Measurements from ENCODE around the gene CAPZB.
A peak's percentile ranks its signal among the peaks of the same experiment; 100 is the strongest.

CAPZB gene

DNA sequence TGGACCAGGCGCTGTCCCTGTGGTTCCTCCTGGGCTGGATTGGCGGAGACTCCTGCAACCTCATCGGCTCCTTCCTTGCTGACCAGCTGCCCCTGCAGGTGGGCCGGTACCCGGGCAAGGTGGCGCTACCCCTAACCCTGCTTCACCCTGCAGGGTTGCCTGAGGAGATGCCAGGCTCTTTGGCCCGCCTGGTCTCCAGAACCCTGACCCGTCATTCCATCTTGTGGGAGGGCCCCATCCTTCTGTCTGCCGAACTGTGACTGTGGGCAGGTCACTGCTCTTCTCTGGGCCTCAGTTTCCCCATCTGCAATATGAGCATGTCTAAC lies 160.7 kb downstream of the CAPZB start:
- no peak for DNase-seq

DNA sequence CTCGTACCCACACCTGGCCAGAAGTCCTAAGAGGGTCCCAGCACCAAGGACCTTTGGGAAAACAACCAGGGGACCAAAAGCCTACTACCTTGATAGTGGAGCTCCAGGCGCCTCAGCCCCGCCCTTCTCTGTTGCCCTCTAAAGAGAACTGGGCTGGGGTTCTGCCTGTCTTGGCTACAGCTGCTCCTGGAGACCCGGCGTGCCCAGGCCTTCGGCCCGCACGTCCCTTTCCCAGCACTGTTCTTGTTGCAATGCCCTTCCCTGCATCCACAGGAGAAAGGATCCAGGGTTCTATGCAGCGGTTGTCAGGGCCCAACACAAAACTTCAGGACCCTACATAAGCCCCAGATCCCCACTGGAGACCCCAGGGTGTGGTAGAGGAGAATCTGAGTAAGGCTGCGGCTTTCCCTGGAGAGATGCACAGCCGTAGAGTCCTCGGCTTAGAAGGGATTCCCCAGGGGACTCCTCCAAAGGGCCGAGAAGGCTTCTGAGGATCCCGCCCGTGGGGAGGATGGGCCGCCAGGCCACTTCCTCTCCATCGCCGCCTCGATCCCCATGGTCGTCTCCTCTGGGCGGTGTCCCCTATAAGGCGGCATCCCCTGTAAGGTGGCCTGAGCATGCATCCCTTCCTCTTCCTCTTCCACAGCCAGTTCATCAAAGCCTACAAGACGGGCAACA lies 161.2 kb downstream of the CAPZB start:
- DNase-seq, result no peak

DNA sequence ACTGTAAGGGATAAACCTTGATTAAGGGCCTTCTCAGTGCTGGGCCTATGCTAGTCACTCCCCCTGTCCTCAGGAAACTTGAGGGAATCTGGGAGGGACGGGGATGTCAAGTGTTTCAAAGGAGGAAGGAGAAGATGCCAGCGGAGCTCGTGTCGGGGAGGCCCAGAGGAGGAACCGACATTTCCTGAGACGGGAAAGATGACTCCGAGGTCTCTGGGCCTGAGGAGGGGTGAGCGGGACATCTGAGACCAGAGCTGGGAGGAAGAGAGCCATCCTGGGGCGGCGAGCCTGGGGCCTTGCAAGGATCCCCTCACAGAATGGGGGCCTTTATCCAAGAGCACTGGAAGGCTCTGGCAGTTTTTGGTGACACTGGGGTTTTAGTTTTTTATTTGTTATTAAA lies 162.9 kb downstream of the CAPZB start:
- no peak for DNase-seq

DNA sequence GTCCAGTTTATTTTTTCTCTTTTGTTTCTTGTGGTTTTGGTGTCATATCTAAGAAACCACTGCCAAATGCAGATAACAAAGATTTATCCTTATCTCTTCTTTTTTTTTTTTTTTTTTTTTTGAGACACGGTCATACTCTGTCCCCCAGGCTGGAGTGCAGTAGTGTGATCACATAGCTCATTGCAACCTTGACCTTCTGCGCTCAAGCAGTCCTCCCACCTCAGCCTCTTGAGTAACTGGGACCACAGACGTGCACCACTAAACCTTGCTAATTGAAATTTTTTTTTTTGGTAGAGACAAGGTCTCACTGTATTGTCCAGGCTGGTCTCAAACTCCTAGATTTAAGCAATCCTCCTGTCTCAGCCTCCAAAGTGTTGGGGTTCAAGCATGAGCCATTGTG lies 164.3 kb downstream of the CAPZB start:
- DNase-seq, result no peak

DNA sequence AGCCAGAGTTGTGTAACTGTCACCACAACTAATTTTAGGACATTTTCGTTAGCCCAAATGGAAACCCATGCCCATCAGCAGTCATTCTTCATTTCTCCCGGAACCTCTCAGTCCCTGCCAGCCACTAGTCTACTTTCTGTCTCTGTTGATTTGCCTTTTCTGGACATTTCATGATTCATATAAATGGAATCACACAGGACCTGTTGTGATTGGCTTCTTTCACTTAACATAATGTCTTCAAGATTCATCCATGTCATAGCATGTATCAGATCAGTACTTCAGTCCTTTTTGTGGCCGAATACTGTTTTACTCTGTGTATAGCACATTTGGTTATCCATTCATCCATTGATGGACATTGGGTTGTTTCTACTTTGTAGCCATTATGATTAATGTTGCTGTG lies 166.1 kb downstream of the CAPZB start:
- no peak for DNase-seq

DNA sequence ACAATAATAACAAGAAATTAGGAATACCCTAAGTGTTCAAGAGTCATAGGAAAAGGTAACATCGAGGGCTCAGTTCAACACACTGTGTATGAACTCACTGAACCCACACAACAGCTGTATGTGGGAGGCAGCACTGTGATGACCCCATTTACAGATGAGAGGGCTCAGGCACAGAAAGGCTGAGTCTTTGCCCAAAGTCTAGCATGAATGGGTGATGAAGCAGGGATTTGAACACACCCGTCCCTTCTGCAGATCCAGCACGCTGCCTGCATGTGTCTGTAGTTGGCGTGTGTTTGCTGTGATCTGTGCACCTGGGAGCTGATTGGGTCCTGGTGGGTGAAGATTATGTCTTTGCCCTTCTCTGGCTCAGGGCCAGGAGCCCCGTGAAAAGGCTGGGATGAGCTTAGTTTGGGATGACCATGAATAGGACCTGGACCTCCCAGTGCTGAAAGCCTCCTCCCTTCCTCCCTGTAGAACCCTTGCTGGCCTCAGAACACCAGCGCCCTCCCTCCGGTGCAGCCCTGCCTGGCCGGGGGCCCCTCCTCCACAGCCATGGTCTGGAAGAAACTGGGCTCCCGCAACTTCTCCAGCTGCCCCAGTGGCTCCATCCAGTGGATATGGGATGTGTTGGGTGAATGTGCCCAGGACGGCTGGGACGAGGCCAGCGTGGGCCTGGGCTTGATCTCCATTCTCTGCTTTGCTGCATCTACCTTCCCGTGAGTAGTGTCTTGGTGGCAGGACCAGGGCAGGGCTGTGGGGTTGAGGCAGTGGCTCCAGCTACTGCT lies 168.0 kb downstream of the CAPZB start:
- no peak for DNase-seq

DNA sequence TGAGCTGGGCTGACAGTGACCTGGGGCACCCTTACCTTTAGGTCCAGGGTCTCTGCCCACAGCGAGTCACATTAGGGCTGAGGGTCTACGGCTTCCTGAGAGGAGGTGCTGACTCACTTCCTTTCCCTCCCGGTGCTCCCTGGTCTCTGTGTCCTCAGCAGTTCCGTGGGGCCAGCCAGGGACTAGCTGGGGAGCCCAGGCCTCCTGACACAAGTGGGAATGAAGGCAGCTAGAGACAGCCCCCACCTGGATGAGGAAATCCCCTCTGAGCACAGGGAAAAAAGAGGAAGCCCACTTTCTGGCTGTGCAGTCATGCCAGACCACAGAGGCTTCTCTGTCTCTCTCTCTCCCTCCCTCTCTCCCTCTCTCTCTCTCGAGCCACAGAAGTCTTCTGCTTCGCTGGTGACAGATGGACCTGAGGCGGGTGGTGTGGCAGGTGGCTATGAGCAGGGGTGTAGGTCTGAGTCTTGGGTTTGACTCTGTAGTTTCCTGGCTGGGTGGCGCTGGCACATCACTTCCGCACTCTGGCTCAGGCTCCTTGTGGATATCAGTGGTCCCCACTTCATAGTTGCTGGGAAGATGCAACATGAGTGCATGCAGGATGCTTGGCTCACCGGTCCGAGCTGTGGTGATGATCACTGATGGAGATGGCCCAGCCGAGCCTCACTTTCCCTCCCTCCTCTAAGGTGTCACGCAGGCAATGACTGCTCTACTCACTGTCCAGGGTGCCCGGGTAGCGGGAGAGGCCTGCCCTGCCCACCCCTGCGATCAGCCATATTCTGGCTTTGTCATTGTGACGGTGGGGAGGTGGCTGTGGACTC lies 169.8 kb downstream of the CAPZB start:
- no peak for DNase-seq

DNA sequence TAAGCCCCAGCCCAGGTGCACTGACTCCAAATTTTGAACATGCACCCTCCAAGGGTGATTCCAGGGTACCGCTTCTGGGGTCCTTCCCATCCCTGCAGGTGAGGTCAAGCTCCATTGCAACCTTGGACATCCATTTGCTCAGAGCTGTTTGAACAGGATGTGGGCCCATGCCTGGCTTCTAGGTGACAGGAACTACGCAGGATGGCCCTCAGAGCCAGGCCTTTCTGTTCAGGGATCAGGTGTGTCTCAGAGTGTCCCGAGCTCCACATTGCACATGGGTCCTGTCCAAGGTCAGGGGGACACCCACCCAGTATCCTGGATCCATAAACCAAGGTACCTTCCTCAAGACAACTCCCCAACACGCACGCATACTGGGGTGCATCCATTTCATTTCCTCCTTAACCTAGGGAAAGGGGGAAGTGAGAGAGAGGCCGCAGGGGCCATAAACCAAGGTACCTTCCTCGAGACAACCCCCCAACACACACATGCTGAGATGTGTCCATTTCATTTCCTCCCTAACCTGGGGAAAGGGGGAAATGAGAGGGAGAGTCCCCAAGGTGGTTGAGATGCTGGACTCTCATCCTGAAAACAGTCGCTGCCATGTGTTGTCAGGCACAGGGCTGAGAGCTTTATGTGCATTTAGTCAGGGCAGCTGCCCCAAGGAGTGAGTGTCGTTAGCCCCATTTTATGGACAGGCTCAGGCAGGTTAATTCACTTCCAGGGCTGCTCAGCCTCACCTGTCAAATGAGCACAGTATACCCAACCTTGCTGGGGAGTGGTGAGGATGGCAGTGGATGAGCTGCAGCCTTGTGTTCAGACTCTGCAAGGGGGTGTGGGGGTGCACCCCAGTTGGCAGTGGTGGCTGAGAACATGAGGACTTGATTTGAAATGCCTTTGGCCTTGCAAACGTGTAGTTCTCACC lies 171.1 kb downstream of the CAPZB start:
- DNase-seq, result no peak

DNA sequence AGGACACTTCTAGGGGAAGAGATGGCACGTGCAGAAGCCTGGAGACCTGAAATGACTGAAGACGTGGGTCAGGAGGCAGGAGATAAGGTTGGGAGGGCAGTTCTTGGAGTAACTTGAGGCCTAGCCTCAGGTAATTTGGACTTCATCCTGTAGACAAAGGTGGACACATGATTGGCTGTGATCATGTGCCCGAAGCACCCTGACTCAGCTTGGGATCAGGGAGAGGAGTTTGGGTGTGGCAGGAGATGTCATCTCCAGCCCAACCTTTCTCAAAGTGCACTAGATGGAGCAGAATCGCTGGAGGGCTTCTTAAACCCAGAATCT lies 171.7 kb downstream of the CAPZB start:
- no peak for DNase-seq

DNA sequence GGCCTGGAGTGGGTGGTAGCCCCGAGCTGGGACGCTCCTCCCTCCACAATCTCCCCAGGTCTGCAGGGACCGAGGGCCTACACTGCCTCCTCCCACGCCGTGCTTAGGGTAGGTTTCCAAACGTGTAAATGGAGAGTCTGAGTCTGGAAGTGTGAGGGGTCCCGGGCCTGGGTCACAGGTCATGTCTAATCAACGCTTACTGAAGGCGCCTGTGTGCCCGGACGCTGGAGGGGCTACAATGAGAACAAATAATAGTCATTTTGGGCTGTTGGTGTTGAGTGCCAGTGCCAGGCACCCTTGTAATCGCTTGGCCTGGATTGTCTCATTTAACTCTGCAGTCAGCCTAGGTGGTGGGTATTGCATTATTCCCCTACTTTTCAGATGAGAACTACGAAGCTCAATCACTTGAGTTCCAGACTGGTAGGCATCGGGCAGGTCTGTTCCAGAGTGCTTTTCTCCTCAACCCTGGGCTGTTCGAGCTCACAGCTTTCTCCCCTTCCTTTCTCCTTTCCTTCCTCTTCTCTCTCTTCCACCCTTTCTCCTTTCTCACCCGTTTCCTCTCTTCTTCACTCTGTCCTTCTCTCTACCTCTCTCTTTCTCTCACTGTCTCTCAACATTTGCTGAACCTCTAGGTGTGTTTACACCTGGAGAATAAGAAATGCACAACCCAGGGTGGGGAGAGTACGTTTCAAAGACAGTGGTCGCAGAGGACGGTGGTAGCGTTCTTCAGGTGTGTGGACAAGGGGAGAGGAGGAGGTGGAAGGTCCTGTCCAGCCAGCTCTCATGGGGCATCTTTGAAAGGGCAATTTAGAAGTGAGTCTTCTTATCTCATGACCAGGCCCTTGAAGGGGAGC lies 172.3 kb downstream of the CAPZB start:
- DNase-seq, result no peak

DNA sequence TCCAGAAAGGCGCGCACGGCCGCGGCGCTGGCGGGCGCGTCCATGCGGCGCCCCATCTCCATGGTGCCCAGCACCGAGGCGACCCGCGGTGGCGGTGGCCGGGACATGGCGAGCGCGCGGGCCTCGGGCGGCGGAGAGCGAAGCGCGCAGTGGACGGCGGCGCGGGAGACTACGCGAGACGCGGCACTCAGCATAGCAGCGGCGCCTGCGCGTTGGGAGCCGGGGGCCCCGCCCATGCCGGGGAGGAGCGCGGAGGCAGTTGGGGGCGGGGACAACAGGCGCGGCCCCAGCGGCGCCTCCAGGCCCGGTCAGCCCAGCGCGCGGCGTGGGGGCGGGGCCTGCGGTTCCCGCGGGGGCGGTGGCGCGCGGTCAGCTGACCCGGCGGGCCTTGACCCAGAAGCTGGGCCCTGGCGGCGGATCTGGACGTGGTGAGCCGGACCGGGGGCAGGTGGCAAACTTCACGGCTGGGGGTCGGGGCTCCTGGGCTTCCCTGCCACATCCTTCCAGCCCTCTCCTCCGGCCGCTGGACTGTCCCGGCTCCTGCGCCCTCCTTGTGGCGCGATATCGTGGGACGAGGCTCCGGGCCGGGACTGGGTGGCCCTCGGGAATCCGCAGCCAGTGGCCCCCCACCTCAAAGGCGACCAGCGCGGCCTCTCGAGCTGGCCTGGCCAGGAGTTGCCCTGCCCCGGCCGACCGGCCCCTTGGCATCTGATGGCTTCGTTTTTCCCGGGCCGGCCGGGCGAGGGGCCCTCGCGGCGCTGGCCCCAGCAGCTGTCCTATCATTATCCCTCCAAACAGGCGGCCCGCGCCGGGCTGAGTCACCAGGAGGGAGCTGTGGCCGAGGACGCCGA lies 173.2 kb downstream of the CAPZB start, which contains the start of the genes AKR7A2 and SLC66A1:
Gene AKR7A2 (minus strand): TSS at position 214 of the 851 bp plus-strand sequence. CDS start 20 bp downstream, at position 194.
Gene SLC66A1 (plus strand): TSS at position 396 of the 851 bp plus-strand sequence. CDS start 5,352 bp downstream, outside the sequence.
- peak; percentile 20 for DNase-seq

DNA sequence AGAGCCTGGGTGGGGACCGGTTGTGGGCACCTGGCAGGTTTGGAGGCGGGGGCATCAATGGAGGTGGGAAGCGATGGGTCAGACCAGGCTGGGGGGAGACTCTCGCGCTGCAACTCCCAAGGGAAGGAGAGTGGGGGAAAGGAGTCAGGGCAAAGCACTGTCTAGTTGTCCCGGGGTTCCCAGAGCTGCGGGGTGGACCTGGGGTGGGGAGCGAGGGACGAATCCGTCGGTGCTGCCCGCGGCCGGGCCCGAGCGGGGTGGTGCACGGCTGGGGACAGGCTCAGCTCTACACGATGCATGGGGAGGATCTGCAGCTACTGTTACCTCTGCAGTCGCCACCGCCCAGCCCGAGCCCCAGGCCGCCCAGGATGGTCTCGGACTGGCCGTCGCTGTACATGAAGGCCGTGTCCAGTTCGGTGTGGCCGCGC lies 173.8 kb downstream of the CAPZB start:
- DNase-seq, result no peak

DNA sequence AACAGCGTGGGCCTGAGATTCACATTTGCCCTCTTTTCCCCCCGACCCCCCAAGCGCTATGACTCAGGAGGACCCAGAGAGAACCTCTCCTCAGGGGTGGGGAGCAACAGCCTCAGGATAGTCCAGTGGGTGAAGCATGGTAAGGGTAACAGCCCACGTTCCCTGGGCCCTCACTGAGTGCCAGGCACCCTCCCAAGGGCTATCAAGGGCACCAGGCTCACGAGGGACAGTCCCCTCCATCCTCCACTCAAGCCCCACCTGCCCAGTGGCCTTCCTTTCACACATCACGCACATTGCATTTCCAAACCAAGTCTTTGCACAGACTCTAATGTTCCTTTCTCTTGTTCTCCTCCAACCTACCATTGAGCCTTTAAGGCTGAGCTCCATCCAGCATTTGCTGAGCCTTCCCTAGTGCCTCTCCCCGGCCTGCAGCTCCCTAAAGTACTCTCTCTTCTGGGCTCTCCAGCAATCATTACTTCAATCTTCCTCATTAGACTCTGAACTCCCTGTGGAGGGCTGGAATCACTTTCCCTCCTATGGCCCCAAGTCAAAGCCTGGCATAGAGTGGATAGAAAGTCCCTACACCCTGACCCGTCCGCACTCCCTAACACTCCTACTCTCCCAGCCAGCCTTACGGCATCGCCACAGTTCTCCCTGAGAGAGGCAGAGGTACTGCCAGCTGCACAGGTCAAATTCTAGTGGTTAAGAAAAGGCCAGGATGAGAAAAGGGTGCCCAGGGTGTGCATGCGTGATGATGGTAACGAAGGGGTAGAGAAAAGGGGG lies 174.4 kb downstream of the CAPZB start:
- no peak for DNase-seq

DNA sequence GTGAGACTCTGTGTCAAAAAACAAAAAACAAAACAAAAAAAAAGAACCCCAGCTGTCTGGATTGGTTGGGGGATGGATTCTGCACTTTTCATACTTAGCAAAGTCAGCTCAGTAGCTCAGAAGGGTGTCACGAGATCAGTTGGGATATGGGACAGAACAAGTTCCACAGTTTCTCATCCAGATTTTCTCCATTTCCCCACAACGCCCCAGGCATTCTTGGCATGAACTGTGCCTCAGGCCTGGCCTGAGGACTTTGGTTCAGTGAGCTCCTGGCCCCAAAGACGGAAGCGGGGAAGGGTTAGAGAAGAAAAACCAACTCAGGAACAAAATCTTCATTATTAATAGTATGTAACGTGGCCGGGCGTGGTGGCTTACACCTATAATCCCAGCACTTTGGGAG lies 175.3 kb downstream of the CAPZB start:
- DNase-seq, result no peak

DNA sequence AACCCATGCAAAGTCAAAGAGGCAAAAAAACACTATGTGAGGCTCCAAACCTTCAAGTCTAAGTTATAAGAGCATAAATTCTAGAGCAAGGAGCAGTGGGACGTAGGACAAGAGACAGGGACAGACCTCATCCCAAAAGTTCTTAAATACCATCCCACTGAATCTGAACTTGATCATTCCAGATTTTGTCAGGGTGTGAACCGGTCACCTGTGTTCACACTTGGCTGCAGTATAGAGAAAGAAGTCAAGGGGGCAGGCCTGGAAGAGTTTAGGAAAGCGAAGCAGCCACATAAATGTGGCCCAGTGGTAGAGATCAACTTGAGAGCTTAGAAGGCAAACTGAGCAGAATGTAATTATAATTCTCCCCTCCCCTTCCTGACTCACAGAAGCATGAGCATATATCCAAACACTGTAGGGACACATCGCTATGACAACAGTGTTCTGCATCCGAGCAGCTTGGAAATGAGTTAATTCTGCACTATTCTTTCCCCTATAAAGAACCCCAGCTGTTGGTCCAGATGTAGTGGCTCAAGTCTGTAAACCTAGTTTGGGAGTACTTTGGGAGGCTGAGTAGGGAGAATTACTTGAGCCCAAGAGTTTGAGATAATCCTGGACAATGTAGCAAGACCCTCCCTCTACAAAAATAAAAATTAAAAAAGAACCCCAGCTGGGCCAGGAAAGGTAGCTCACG lies 176.1 kb downstream of the CAPZB start:
- DNase-seq, result no peak

DNA sequence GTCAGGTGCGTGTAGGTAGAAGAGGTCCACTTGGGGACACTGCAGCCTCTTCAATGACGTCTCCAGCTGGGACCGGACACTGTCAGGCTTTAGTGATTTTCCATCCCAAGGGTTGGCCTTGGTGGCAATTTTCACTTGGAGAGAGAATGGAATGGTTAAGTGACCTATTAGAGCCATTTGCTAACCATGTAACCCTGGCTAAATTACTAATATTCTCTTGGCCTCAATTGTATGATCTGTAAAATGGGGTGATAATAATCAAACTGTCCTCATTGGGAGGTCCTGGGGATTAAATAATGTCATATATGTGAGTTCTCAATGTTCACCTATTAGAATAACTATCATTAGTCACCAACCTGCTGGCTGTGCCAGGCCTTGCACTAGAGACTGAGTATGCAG lies 176.8 kb downstream of the CAPZB start:
- DNase-seq, result no peak

DNA sequence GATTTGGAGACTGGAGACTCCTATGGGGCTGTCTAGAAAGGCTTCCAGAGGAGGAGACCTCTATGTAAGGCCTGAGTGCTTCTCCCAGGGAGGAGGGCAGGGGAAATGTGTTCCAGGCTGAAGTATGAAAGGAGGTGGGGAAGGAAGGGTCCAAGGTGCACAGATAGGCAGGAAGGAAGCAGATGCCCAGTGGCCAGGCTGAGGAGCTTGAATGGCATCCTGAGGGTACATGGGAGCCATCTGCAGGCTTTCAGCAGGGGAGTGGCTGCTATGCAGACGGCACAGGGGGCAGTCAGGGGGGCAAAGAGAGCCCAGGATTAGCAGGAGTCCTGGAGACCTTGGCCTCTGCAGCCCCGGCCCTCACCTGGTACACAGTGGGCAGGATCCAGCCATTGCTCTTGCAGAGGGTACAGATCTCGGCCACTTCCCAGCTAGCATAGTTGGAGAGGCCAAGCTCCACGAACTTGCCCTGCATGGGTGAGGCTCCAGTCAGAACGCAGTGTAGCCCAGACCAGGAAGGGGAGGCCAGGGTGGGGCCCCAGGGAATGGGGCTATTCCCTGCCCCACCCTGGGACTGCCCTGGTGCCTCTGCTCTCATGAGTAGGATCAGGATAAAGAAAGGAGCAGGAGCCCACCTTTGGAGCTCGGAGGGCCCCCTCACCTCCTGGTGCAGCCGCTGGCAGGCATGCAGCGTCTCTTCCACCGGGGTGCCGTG lies 177.4 kb downstream of the CAPZB start:
- no peak for DNase-seq

DNA sequence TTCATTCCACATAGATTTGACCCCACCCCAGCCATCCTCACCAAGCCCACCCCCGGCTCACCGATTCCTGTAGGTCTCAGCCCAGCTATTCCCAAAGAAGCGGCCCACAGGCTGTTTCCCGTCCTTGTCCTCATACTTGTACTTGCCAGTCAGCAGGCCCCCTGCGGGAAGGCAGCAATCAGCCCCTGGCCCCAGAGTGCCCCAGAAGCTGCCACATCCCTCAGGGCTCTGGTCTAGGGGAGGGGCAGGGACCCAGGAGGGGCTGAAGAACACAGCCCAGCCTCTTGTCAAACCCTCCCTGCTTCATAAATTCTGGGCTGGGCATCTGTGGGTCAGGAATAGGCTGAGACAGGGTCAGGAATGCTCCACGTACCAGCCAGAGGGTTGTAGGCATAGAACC lies 178.4 kb downstream of the CAPZB start:
- DNase-seq, result no peak

DNA sequence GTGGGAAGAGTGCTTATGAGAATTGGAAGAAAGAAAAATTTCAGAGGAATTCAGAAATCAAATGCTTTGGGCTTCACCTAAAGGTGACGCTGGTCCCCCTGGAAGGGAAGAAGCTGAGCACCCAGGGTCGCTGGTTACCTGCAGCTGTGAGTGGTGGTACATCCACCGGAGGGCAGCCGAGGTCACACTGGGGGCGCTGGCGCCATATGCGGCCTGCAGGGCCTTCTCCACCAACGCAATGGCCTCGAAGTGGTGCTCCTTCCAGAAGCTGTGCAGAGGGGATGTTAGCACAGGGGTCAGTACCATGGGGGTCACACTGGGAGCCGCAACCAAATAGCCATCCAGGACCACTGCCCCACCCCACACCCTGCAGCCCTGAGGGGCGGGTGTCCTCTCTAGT lies 179.5 kb downstream of the CAPZB start:
- DNase-seq, result no peak

All from NCI-H524 treated with DMSO at 0.1 percent for 48 hours (cell line).